Pancreas (tissue), 10 donors: ENCODE results near the gene INPP5K. TPM values are rescaled to one million over a fixed set of nuclear protein-coding genes. Genes with fewer than 3 reads are reported as not detected.
"Not testable (repeated sequence)": the region's sequence is repeated elsewhere in the genome, so short reads cannot be mapped to it uniquely, and the experiment has no call there.

ENCODE experiments used
- ATAC-seq, 4 donors: fragments of 200-7000 bp; cut with Tn5 transposase; one replicate each; pipeline versions ENCODE4 v1.8.0 to v1.9.1; 2020; ENCODE audit warnings: mild to moderate bottlenecking in 4 of 4, moderate library complexity in 4 of 4
- DNase-seq, 6 donors: peaks; one replicate each; pipeline ENCODE4 v3.0.0-alpha.2; 2020
- FAIRE-seq: peaks from 2 replicates; lab custom pipeline; 2012; peaks lifted over from hg19 to GRCh38; lab: Jason Lieb, UNC
- H3K27ac ChIP-seq, 4 donors: fragments of 200-600 bp; sonication (generic); 1 replicate in 3 of 4; 2 replicates in 1 of 4; pipeline versions ENCODE4 v1.5.0 to v1.8.0; 2020
- H3K27me3 ChIP-seq, 4 donors: fragments of 200-600 bp; one replicate each; pipeline ENCODE4 v1.8.0; 2021
- H3K36me3 ChIP-seq, 3 donors: fragments of 200-600 bp; sonication (generic) in 1 of 3; one replicate each; pipeline versions ENCODE4 v1.5.0 to v1.8.0; 2020 to 2021
- H3K4me1 ChIP-seq, 3 donors: fragments of 200-600 bp; one replicate each; pipeline ENCODE4 v1.8.0; 2021
- H3K4me3 ChIP-seq, 4 donors: fragments of 200-600 bp; sonication (generic) in 2 of 4; one replicate each; pipeline versions ENCODE4 v1.5.0 to v1.8.0; 2020 to 2021
- H3K9me3 ChIP-seq, 4 donors: fragments of 200-600 bp; one replicate each; pipeline ENCODE4 v1.8.0; 2021
- CTCF ChIP-seq, 4 donors: fragments of 200-600 bp; sonication (generic) in 3 of 4; IDR thresholded peaks; one replicate each; pipeline versions ENCODE4 v1.5.0 to v1.8.0; 2021; ENCODE audit warnings: antibody characterized with exemption in 4 of 4
- WGBS, 2 donors: extraction: QIAGEN DNeasy Blood & Tissue Kit; methylation state at CpG; one replicate each; pipeline ENCODE4 v1.1.7; 2013; 5-methylcytosine and 5-hydroxymethylcytosine counted together
- intact Hi-C, 3 donors: fragments of 100-400 bp; cut with DNase I; formaldehyde crosslinking; loops; one replicate each; pipeline versions ENCODE4 v1.11.1 to v1.14.2; 2022
- polyA plus RNA-seq, 2 donors: library from polyadenylated mRNA; stranded (reverse); fragments of 200-250 nt; gene quantifications; one replicate each; pipeline ENCODE4 v1.2.3, GENCODE V29; 2013
- total RNA-seq, 6 donors: library from RNA; stranded (reverse); fragmentation: NEBNext Ultra II Directional in 4 of 6; extraction: Animal tissue kit (Norgen Biotek cat#: 25700) in 4 of 6; gene quantifications; one replicate each; pipeline versions ENCODE4 v1.2.1 to v1.2.4, GENCODE V29; 2021 to 2023
- donor health status: healthy with polysubstance abuse.
- donor health status: DM: no; HTN: no; CAD: no; lungs with moderate emphysema.
- donor health status: DM: no; HTN: no; CAD: no.
- donor health status: control.
- donor health status: control.
- donor health status: Bipolar disorder and iron deficiency.
- donor health status: DM: yes; HTN: yes; CAD: no.
- donor health status: DM: no; HTN: no; CAD: no.
- donor health status: DM: no; HTN: no; CAD: no.
- donor health status: DM: yes; HTN: yes; CAD: no.

Gene INPP5K
- total and polyA plus RNA-seq, 8 donors: 13.2 to 24.4 (median 17.8) TPM

DNA sequence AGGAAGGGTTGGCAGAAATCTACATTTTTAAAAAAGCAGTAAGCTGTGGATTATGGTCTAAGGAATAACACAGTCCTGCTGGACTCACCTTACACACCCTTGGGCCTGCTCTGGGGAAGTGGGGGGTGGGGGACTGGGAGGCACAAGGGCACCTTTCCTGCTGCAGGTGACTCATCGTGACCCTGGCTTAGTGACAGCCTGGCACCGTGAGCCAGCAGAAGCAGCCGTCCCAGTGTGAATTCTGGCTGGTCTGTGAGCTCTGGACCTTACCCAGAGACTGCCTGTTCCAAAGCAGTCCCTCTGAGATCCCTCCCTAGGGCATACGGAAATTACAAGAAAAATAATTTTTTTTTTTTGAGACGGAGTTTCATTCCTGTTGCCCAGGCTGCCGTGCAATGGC is 56.2 kb downstream of the INPP5K start:
- H3K36me3 ChIP-seq: no peaks in the 10 kb centered on the region
- H3K4me1 ChIP-seq: peaks cover 14% of the 10 kb centered on the region in 3 donors
- H3K27me3 ChIP-seq: no peaks in the 10 kb centered on the region
- no peak overlapping the region for H3K4me3 ChIP-seq
- 6 to 9% methylated on average over 6 of the region's 6 CpGs for WGBS, 2 donors
- FAIRE-seq (no peak), DNase-seq (peak; percentile 79 to 96 (median 96)), ATAC-seq (peak; percentile 59 to 69 (median 68))
- no peak for TF ChIP-seq CTCF (IDR thresholded peaks at IDR 0.05)
- peak overlapping the region; percentile 49 to 76 (median 68) for H3K27ac ChIP-seq
- intact Hi-C loops: no loop called here
- no peaks in the 10 kb centered on the region for H3K9me3 ChIP-seq

DNA sequence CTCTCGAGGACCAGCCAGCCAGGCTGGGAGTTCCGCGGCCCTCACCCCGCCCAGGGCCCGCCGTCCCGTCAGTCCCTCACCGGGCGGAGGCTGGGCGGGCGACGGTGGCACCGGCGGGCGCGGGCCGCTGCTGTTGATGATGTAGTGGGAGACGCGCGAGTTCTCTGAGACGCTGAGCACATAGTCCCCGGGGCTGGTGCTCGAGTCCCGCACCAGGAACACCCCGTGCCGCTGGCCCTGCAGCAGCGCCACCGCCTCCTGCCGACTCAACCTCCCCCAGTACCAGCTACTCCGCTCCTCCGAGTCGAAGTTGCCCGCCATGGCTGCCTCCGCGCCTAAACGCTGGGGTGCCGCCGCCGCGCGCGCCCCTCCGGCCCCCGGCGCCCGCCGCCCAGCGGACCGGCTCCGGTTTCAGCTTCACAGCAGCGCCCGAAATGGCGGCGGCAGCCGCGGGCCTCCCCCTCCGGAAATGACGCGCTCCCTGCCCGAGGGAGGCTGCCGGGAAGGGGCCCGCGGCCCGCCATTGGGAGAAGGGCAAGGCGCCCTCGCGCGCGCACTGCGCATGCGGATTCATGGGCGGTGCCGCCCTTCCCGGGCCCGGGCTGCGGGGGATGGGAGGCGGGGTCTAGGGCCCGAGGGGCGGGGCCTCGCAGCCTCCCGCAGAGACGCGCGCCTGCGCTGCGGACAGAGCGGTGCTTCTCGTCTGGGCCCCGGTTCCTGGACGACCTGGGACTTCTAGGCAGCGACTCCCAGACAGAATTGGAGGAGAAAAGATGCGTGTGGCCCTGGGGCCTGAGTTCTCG is 60.4 kb downstream of the INPP5K start, which contains the start of gene CRK:
CRK (minus strand) TSS at position 436 of the 803 bp plus-strand sequence; CDS start at position 321, 115 bp downstream.
- DNase-seq (peak; percentile 95 to 100 (median 98)), ATAC-seq (peak; percentile 89 to 96 (median 90)), FAIRE-seq (no peak)
- WGBS, 2 donors: 1% methylated on average over 60 to 93 of the region's 93 CpGs
- Histone ChIP-seq H3K27me3 (no peaks in the 10 kb centered on the region), H3K36me3 (no peaks in the 10 kb centered on the region), H3K27ac (peak within 1 kb of the TSS; percentile 77 to 92 (median 88)), H3K4me1 (peaks cover 18 to 32% (median 23%) of the 10 kb centered on the region in 3 donors), H3K9me3 (no peaks in the 10 kb centered on the region), H3K4me3 (peak within 1 kb of the TSS; percentile 60 to 100 (median 88))
- intact Hi-C loops: no loop called here
- TF ChIP-seq CTCF (IDR thresholded peaks at IDR 0.05): no peak

DNA sequence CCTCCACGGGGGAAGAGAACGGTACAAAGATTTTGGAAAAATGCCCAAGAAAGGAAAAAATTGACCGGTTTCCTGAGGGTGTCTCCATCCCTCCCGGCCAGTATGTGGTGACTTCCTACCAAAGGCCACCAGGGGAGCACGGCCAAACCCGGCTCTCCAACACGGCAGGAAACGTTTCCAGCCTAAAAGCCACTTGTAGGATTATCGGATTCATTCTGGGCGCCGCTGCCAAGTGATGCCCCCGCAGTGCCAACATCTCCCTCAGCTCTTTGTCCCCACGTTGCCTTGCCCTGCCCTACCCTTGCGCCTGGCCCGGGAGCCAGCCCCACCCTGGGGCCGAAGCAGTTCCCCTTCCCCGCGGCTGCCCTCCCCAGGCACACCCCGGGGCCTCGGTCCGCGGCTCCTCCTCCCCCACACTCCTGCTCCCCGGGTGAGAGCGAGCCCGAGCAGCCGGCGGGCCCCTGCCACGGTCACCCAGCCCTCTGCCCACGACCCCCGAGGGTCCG is 61.1 kb downstream of the INPP5K start:
- peak; percentile 12 to 47 (median 40) for TF ChIP-seq CTCF (IDR thresholded peaks at IDR 0.05)

DNA sequence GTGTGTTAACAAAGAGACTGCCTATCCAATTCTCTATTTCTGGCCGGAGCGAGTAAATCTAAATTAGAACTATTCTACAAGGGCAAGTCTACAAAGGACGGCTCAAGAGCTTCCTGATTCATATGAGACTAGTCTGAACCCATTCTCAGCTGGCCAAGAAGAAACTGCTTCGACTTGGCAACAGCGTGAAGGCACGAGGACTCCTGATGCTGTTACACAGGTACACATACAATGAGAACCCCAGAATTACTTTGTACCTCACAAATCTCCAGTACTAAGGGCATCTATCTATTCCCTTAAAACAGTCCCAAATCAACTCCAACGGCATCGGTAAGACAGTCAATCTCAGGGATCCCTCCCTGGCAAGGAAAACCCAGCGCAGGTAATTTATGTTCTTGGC is 61.9 kb downstream of the INPP5K start:
- intact Hi-C loops: loop anchor here in 1 of 3 donors (5.0 kb wide), 1 partner anchor 53 kb away; no protein-coding TSS in a partner anchor
- Histone ChIP-seq H3K27ac (peak overlapping the region in 2 of 4 donors; percentile 85 to 92), H3K36me3 (no peaks in the 10 kb centered on the region), H3K27me3 (no peaks in the 10 kb centered on the region), H3K4me3 (peak overlapping the region in 3 of 4 donors; percentile 60 to 100 (median 76)), H3K4me1 (peaks cover 5 to 22% (median 14%) of the 10 kb centered on the region in 3 donors), H3K9me3 (no peaks in the 10 kb centered on the region)
- no peak for DNase-seq
- no peak for FAIRE-seq
- WGBS, 2 donors: 55 to 67% methylated on average over 9 of the region's 9 CpGs
- TF ChIP-seq CTCF (IDR thresholded peaks at IDR 0.05): no peak
- ATAC-seq: no peak

More for the DNA sequence above, 61.1 kb downstream of the INPP5K start:
- H3K4me1 ChIP-seq: peaks cover 12 to 27% (median 18%) of the 10 kb centered on the region in 3 donors
- peak; percentile 56 to 87 (median 72) for DNase-seq
- H3K36me3 ChIP-seq: no peaks in the 10 kb centered on the region
- no peak for FAIRE-seq
- peak overlapping the region; percentile 77 to 92 (median 88) for H3K27ac ChIP-seq
- 0 to 1% methylated on average over 28 to 31 of the region's 31 CpGs for WGBS, 2 donors
- intact Hi-C loops: no loop called here
- peak; percentile 42 to 60 (median 52) for ATAC-seq
- H3K9me3 ChIP-seq: no peaks in the 10 kb centered on the region
- peak overlapping the region; percentile 60 to 100 (median 88) for H3K4me3 ChIP-seq
- no peaks in the 10 kb centered on the region for H3K27me3 ChIP-seq

DNA sequence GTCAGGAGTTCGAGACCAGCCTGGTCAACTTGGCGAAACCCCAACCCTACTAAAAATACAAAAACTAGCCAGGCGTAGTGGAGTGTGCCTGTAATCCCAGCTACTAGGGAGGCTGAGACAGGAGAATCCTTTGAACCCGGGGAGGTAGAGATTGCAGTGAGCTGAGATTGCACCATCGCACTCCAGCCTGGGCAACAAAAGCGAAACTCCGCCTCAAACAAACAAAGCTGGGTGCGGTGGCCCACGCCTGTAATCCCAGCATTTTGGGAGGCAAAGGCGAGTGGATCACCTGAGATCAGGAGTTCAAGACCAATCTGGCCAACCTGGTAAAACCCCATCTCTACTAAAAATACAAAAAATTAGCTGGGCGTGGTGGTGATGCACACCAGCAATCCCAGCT is 62.7 kb downstream of the INPP5K start:
- H3K36me3 ChIP-seq, H3K27ac ChIP-seq, H3K9me3 ChIP-seq, DNase-seq, H3K4me3 ChIP-seq, ATAC-seq, H3K27me3 ChIP-seq, FAIRE-seq: not testable (repeated sequence)
- intact Hi-C loops: loop anchor here in 1 of 3 donors (5.0 kb wide), 1 partner anchor 54 kb away; no protein-coding TSS in a partner anchor
- H3K4me1 ChIP-seq: peaks cover 5 to 22% (median 14%) of the 10 kb centered on the region in 3 donors
- 86 to 92% methylated on average over 11 of the region's 11 CpGs for WGBS, 2 donors
